Putamen (tissue), 1 donor: Measurements from ENCODE around the gene LPIN3.
A peak's percentile ranks its signal among the peaks of the same experiment; 100 is the strongest.

Experiments used
- DNase-seq: peaks from one replicate; pipeline ENCODE4 v3.0.0-alpha.2; 2016; ENCODE audit warnings: low spot score

The LPIN3 gene

DNA sequence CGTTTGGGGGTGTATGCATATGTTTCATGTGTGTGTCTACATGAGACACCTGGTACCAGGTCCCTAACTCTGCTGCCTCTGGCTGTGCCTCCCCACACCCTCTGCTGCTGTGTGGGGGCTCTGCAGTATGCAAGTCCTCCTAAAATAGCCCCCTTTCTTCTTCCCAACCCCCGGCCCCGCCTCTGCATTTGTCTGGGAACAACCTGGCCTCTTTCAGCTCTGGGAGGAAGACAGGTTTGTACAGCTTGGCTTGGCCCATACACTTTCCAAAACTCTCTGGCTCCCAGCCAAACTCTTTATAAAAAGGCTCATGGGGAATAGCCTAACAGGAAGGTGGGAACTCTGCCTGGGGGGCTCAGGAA is 53.1 kb downstream of the LPIN3 start:
- DNase-seq, result peak; percentile 78

DNA sequence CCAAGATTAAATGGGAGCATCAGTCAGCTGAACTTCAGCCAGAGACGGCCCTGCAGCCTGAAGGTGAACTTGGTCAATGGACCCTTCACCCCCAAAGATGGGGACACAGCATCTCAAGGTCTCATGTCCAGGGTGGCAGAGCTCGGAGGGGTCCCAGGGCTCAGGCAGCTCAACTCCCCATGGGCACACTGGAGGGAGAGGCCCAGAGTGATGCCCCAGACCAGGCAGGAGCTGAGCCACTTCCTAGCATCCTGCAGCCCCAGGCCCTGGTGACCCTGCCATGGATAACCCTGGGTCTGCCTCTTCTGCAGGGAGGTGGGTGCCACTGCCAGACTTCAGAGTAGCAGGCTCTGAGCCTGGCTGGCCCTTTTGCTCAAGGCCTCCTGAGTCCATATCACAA is 53.5 kb downstream of the LPIN3 start:
- DNase-seq, result no peak

GRCh38 chr20:41394931-41395666 is 54.5 kb downstream of the LPIN3 start:
- DNase-seq, result no peak

GRCh38 chr20:41395667-41396664 is 55.3 kb downstream of the LPIN3 start:
- DNase-seq, result no peak

GRCh38 chr20:41398408-41398807 is 57.8 kb downstream of the LPIN3 start:
- no peak for DNase-seq

- DNase-seq, result no peak
These were observed 63.0 kb downstream of the LPIN3 start for GRCh38 chr20:41403604-41404003.

DNA sequence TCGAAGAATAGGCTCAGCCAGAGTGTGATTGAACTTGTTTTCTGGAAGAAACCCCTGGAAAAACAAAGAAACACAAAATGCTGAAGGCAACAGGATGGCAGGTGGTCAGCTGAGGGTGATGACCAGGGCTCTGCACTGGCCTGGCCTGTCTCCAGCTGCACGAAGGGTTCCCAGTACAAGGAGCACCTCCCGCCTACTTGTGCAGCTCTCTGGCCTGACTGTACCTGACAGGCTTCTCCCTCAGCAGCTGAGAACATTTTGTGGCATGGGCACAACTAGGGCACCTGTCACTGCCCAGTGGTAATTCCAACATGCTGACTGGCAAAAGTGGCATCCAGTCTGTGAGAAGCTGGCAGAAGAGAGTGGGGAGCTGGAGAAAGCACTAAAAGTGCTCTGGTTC is 64.8 kb downstream of the LPIN3 start:
- DNase-seq, result no peak

- no peak for DNase-seq
These were observed 65.7 kb downstream of the LPIN3 start for GRCh38 chr20:41406353-41406752.

DNA sequence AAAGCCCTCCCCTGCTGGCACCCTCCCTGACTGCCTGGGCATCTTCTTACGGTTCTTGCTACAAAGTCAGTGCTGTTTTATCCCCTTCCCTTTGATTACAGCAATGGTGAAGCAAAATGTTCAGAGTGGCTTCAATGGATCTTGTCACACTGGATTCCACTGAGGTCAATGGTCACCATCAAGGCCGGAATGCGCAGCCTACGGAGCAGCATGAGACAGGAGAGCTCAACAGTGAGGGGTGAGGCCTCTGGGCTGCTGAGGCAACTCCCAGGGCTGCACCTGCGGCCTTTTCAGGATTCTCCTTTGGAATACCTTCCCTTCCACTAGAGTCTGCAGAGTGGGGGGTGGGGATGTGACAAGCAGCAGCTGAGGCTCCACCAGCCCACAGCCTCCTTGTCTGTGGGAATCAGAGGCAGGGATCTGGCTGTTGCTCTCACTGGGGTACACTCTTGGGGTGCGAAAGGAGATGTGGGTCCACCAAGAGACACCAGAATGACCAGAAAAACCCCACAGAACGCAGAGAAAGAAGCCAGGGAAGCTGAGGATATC is 66.3 kb downstream of the LPIN3 start:
- DNase-seq, result no peak

DNA sequence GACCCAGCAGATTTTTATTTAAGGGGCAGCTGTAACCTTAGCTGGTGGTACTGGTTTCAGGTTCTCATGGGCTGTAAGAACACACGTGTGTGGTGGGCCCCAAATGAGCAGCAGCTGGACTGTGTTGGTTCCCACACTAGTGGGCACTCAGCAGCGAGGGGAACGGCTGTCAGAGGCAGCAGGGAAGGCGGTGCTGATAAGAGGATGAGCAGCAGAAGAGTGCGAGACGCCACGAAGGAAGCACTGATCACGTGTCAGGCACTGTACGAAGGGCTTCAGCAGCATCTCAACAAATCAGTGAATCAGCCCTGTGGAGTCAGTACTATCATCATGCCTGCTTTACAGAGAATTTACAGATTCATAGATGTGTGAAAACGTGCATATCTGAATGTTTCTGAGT is 67.0 kb downstream of the LPIN3 start:
- DNase-seq, result no peak

- no peak for DNase-seq
These were observed 67.7 kb downstream of the LPIN3 start for GRCh38 chr20:41408156-41408794.

DNA sequence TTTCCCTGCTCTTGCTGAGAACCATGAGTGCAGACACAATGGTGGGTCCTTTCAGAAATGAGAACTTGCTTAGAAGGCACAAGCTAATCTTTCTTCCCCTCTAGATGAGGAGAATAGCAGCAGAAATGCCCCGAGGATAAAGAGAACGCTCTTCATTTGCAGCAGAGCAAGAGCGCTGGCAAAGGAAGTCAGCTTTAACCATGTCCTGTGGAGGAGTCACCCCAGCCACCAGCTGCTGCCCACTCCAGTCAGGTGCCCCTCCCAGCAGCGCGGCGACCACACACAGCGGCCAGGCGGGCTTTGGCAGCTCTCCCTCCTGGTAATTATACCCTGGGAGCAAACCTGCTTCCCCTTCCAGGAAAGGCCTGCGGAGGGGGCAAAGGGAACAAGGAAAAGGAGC is 68.4 kb downstream of the LPIN3 start:
- no peak for DNase-seq
